GM12873 (cell line): ENCODE data around the gene DEF6.

ENCODE experiments used
- TF ChIP-seq, protein P1 (sequence below): IDR thresholded peaks from 2 replicates; pipeline ENCODE4 v1.5.1; 2012; ENCODE audit warnings: low read depth, mild to moderate bottlenecking, moderate library complexity, low read length, control low read depth; ENCODE audit not compliant: insufficient read depth; ENCODE audit errors: missing control alignments

The DEF6 gene, protein sequence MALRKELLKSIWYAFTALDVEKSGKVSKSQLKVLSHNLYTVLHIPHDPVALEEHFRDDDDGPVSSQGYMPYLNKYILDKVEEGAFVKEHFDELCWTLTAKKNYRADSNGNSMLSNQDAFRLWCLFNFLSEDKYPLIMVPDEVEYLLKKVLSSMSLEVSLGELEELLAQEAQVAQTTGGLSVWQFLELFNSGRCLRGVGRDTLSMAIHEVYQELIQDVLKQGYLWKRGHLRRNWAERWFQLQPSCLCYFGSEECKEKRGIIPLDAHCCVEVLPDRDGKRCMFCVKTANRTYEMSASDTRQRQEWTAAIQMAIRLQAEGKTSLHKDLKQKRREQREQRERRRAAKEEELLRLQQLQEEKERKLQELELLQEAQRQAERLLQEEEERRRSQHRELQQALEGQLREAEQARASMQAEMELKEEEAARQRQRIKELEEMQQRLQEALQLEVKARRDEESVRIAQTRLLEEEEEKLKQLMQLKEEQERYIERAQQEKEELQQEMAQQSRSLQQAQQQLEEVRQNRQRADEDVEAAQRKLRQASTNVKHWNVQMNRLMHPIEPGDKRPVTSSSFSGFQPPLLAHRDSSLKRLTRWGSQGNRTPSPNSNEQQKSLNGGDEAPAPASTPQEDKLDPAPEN

DNA sequence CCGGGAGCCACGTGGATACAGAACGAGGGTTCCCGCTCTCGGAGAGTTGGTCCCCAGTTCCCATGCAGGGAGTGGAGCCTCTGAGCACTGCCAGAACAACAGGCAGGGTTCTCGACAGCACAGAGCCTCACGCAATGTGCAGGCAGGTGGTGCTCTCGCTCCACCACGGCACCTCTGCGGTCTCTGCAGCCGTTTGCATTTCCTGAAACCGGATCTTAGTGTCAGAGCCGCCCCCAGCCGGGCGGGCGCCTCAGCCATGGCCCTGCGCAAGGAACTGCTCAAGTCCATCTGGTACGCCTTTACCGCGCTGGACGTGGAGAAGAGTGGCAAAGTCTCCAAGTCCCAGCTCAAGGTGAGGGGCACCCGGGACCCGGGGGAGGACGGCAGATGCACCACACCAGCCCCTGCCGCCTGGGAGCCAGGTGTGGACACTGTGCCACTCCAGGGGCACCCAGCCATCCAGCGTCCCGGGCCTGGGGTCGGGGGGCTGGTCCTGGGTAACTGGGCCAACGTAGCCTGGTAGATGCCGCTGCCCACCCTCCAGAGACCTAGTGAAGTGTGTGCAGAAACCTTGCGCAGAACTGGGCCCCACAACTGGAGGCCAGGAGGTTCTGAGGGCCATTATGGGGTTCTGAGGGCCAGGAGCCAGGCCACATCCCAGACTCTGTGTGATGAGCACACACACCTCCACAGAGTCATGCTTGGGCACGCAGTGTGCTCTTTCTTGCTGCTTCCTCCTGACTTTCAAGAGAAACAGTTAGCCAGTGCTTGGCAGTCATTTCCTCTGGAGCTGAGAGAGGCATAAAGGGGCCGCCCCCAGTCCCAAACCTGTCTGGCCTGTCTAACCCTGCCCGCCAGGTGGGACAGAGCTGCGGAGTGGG lies at the start of gene DEF6:
DEF6 (plus strand) TSS at position 218 of the 881 bp plus-strand sequence; CDS start at position 257, 39 bp downstream.
- TF ChIP-seq, protein P1, sequence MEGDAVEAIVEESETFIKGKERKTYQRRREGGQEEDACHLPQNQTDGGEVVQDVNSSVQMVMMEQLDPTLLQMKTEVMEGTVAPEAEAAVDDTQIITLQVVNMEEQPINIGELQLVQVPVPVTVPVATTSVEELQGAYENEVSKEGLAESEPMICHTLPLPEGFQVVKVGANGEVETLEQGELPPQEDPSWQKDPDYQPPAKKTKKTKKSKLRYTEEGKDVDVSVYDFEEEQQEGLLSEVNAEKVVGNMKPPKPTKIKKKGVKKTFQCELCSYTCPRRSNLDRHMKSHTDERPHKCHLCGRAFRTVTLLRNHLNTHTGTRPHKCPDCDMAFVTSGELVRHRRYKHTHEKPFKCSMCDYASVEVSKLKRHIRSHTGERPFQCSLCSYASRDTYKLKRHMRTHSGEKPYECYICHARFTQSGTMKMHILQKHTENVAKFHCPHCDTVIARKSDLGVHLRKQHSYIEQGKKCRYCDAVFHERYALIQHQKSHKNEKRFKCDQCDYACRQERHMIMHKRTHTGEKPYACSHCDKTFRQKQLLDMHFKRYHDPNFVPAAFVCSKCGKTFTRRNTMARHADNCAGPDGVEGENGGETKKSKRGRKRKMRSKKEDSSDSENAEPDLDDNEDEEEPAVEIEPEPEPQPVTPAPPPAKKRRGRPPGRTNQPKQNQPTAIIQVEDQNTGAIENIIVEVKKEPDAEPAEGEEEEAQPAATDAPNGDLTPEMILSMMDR, result peak; percentile 98

- TF ChIP-seq, protein P1, result no peak
These were observed 49.3 kb upstream of the DEF6 start for GRCh38 chr6:35248300-35248699.

- TF ChIP-seq, protein P1, result no peak
These were observed 48.7 kb upstream of the DEF6 start for GRCh38 chr6:35248965-35249364.

DNA sequence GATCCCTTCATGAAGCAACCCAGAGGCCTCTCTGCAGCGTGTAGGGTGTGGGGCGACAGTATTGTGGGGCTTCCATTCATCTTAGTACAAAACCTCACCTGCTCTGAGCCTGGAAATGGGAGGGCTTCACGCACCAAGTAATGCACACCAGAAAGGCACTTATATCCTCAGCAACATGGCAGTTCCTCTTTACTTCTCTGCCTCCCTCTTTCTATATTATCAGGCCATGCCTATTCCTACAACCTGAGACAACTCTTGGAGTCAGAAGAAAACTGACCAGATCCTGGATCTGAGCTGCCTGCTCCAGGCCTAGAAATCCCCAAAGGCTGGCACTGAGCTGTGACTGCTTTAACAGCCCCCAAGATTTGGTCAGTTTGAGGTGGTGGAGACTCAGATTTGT lies 45.7 kb upstream of the DEF6 start:
- TF ChIP-seq, protein P1, result no peak

DNA sequence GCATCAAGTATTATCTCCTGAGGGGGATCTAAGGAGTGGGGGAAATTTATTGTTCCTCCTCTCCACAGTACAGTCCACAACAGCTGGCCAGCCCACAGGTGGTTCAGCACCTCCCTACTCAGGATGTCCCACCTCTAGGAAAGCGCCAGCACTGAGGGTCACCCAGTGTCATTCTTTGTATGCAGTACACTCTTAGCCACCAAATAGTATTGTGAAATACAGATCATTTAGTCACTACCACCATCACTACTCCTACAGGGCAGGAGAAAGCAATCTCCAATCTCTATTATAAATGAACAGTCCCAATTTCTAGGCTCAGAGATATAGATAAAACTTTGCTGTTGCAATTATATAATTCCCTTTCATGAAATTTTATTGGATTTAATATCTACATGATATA lies 44.4 kb upstream of the DEF6 start:
- TF ChIP-seq, protein P1, result no peak

GRCh38 chr6:35258336-35258735 lies 39.3 kb upstream of the DEF6 start:
- TF ChIP-seq, protein P1, result no peak

GRCh38 chr6:35258858-35259193 lies 38.8 kb upstream of the DEF6 start:
- TF ChIP-seq, protein P1, result no peak
